Astrocyte of the hippocampus (primary cell): Measurements from ENCODE around the gene GNB1.
A peak's percentile ranks its signal among the peaks of the same experiment; 100 is the strongest.

Experiments used
- DNase-seq: peaks from one replicate; pipeline ENCODE4 v3.0.0; 2011; ENCODE audit warnings: low read depth, low spot score

Gene GNB1

GRCh38 chr1:1910651-1911331 is 19.9 kb upstream of the GNB1 start:
- DNase-seq, result no peak

- DNase-seq, result no peak
Observed at GRCh38 chr1:1910033-1910465, 19.2 kb upstream of the GNB1 start.

DNA sequence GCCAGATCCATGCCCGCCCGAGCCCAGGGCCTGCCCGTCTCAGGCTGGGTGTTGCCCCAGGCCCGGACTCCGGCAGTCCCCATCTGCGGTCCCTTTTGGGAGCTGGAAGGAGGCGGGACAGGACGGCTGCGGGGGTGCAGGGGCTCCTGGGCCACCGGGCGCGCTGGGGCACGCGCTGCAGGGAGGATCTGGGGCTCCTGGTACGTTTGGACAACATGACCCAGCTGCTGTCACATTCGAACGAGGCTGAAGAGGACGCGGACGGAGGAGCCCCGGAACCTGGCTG is 17.6 kb upstream of the GNB1 start:
- DNase-seq, result no peak

- no peak for DNase-seq
Observed at GRCh38 chr1:1907098-1907736, 16.3 kb upstream of the GNB1 start.

GRCh38 chr1:1906185-1907097 is 15.6 kb upstream of the GNB1 start:
- DNase-seq, result peak; percentile 90

GRCh38 chr1:1903224-1903623 is 12.3 kb upstream of the GNB1 start:
- DNase-seq, result no peak

DNA sequence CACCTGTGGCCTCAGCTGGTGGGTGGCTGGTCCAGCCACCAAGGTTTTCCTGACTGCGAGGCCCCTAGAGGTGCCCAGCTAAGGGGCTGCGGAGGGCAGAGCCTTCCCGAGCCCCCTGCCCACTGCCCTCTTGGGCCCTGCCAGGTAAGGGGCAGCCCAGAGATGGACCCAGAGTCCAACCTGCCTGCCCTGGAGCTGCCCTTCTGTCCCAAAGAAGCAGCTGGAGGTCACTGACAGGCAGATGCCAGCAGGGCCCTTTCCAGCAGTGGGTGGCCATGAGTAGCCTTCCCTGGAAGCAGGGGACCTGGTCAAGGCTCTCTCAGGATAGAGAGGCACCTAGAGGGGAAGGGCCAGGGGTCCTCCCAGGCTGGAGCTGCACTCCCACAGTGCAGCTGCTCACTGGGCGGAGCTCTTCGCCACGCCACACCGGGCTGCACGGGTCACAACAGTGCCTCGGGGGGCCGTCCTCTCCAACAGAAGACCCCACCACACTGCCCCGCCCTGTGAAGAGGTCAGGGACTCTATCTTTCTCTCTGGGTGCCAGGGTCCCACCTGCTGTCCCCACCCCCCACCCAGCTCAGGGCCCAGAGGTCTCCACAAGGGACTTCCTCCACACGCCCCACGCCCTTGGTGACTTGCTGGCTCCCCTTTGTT is 10.9 kb upstream of the GNB1 start:
- DNase-seq, result no peak

DNA sequence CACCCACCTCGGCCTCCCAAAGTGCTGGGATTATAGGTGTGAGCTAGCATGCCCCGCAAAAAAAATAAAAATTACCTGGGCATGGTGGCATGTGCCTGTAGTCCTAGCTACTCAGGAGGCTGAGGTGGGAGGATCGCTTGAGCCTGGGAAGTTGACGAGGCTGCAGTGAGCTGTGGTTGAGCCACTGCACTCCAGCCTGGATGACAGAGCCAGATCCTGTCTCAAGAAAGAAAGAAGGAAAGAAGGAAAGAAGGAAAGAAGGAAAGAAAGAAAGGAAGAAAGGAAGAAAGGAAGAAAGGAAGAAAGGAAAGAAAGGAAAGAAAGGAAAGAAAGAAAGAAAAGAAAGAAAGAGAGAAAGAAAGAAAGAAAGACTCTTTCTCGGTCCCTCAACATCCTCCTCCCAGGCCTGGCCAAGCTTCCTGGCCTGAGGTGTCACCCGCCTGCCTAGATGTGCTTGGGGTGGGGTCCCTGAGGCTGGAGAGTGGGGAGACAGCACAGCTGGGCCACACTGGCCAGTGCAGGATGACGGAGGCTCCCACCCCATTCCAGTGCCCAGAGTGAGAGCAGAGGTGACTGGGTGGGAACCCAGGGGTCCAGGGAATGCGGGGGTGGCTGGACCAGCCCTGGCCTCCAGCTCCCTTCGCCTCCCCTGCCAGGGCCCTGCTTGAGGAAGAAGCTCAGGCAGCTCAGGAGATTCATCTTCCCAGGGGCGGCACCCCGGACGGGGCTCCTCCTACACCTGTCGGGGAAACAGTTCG is 10.2 kb upstream of the GNB1 start:
- no peak for DNase-seq

GRCh38 chr1:1899967-1900327 is 9.1 kb upstream of the GNB1 start:
- no peak for DNase-seq

DNA sequence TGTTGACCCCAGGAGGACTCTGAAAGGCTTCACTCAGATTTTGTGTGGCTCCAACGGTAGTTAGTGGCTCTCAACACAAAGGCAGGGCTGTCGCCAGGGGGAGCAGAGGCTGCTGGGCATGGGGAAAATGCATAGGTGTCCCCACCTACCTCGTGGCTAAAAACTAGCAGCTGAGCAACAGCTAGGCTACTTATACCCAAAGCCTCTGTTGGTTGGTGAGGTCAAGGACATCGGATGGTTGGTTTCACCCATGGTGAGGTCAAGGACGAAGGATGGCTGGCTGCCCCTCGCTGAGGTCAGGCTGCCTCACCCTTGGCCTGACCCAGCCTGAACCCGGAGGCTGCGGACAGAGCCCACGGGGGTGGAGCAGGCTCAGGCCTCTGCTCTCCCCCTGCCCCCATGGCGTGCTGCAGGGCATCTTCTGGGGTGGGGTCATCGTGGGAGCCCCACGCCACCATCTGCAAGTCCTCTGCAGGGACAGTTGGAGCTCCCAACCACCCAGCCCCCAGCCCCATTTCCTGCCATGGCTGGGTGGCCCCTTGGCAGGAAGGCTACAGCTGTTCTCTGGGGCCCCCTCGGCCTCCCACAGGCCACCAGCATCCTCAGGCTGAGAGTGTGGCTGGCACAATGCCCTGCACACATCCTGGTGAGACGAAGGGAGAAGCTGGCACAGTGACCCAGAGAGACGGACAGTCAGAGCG is 8.5 kb upstream of the GNB1 start:
- DNase-seq, result no peak

- no peak for DNase-seq
Observed at GRCh38 chr1:1898246-1898933, 7.5 kb upstream of the GNB1 start.

GRCh38 chr1:1895456-1896336 is 4.8 kb upstream of the GNB1 start:
- no peak for DNase-seq

DNA sequence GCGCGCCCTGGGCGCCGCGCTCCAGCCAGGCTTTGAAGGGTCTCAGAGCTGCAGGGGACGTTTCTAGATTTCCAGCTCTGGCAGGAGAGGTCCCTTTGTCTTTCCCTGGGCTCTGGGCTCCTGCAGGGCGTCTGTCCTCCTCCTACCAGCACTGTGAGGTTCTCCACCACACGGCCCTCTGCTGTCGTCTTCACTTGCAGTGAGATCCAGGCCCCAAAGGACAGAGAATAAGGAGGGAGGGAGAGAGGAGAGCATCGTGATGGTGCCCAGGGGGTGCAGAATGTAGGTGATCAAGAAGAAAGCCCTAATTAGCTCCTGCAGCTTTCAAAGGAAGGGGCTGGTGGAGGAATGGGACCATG is 4.2 kb upstream of the GNB1 start:
- DNase-seq, result no peak

- no peak for DNase-seq
Observed at GRCh38 chr1:1894354-1895059, 3.6 kb upstream of the GNB1 start.

DNA sequence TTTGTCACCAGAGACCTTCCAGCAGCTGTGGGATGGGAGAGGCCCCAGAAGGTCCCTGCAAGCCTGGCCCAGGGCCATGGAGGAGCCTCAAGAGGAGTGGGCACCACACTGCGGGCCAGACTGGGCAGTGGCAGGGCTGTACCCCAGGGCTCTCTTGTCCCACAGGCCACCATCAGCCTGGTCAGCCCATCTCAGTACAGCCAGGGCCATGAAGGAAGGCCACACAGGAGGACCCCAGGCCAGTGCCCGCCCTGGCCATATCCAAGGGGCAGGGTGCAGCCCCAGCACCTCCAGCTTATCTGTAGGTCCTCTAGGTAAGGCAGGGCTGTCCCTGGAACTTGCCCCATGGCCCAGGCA is 3.1 kb upstream of the GNB1 start:
- no peak for DNase-seq

DNA sequence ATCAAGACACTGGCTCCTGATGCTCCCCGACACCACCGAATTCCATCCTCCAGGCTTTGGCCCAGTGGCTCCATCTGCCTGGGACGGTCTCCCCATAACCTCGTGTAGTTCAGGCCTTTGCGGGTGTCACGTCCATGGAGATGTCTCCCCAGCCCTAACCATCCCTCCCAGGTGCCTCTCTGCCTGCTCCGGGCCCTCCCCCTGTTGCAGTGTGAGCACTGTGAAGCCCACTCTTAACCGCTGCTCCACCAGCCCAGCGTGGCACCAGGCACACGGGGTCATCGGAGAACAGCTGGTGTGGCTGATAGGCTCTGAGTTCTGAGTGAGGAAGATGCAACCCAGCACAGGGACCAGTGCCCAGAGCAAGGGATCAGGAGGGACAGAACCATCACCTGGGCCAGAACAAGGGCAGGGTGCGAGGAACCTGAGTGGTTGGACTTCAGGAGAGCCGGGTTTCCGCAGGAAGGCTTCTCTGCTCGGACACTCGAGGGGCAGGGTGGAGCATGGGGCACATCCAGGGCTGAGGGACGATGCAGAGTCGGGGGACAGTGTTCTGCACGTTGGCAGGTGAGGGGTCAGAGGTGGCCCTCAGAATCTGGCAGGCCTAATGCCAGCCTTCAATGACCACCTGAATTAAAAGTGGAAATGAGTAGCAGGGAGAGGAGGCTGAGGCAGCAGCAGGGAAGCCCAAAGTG is 2.6 kb upstream of the GNB1 start:
- no peak for DNase-seq

DNA sequence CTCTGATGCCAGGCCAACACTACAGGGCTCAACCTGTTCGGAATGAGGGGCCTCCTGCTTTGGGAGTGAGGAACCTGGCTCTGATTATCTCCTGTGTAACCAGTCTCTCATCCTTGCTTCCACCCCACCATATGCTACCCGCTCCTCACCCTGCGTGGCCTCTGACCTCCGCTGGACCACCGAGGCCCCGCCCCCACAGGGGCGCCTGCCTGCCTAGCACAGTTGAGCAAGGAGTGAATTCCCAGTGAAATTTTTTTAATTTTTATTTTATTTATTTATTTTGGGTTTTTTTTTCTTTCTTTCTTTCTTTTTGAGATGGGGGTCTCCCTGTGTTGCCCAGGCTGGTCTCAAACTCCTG is 1.9 kb upstream of the GNB1 start:
- DNase-seq, result no peak

DNA sequence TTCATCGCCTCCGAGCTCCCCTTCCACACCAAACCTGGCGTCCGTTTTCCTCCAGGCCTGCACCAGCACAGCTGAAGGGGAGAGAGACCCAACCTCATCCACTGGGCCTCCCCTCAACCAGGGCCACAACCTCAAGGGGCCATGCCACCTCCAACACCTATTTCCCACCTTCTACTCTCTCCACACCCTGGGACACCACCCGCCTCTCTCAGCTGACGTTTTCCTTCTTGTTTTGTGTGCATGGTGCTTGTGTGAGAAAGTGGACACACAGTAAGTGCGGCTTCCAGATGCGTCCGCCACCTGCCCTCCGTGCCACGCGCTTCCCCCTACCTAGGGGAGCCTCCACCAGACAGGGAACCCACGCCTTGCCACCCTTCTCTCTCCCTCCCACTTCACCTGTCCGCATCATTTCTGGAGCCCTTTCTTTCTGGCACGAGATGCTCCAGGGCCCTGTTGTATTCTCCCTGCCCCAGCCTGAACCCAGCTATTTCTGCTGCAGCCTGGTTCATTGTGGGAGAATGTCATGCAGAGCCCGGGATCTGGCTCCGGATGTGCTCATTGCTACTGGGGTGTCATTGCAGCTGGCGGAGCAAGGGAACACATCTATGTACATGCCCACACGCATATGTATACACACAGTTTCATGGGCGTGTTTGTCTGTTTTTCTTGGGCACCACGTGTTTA is 1.3 kb upstream of the GNB1 start:
- no peak for DNase-seq
